GM23248 (cell line): Measurements from ENCODE around the gene SH2D4B. TPM values are rescaled to one million over a fixed set of nuclear protein-coding genes. Genes with fewer than 3 reads are reported as not detected.

ENCODE experiments used
- DNase-seq: peaks from one replicate; pipeline ENCODE4 v3.0.0-alpha.2; 2015
- H2AFZ ChIP-seq: fragments of 200-600 bp; sonication (generic); 2 replicates; pipeline ENCODE4 v1.6.1; 2016; ENCODE audit warnings: antibody characterized with exemption
- H3F3A ChIP-seq: fragments of 200-600 bp; sonication (generic); 2 replicates; pipeline ENCODE4 v1.6.1; 2016; ENCODE audit warnings: mild to moderate bottlenecking, antibody characterized with exemption, mixed run types; ENCODE audit not compliant: insufficient read depth
- H3K27ac ChIP-seq: fragments of 200-600 bp; sonication (generic); 2 replicates; pipeline ENCODE4 v1.5.1; 2016; ENCODE audit warnings: mild to moderate bottlenecking
- H3K27me3 ChIP-seq: fragments of 200-600 bp; sonication (generic); replicated peaks from 2 replicates; pipeline ENCODE4 v1.6.1; 2016; ENCODE audit warnings: mild to moderate bottlenecking; ENCODE audit not compliant: insufficient read depth
- H3K36me3 ChIP-seq: fragments of 200-600 bp; sonication (generic); 2 replicates; pipeline ENCODE4 v1.6.1; 2016; ENCODE audit warnings: low read depth, mild to moderate bottlenecking
- H3K4me1 ChIP-seq: fragments of 200-600 bp; sonication (generic); 2 replicates; pipeline ENCODE4 v1.6.1; 2016; ENCODE audit warnings: mild to moderate bottlenecking; ENCODE audit not compliant: insufficient read depth
- H3K4me2 ChIP-seq: fragments of 200-600 bp; sonication (generic); one replicate; pipeline ENCODE4 v1.6.1; 2016; ENCODE audit warnings: mild to moderate bottlenecking; ENCODE audit not compliant: unreplicated experiment
- H3K4me3 ChIP-seq: fragments of 200-600 bp; sonication (generic); 2 replicates; pipeline ENCODE4 v1.5.1; 2016; ENCODE audit warnings: mild to moderate bottlenecking
- H3K79me2 ChIP-seq: fragments of 200-600 bp; sonication (generic); 2 replicates; pipeline ENCODE4 v1.6.1; 2016; ENCODE audit warnings: mild to moderate bottlenecking; ENCODE audit not compliant: insufficient read depth
- H3K9ac ChIP-seq: fragments of 200-600 bp; sonication (generic); 2 replicates; pipeline ENCODE4 v1.6.1; 2016; ENCODE audit warnings: mild to moderate bottlenecking
- H3K9me2 ChIP-seq: fragments of 200-600 bp; sonication (generic); 2 replicates; pipeline ENCODE4 v1.6.1; 2016; ENCODE audit warnings: mixed run types, mild to moderate bottlenecking, moderate library complexity; ENCODE audit not compliant: insufficient read depth
- H3K9me3 ChIP-seq: fragments of 200-600 bp; sonication (generic); one replicate; pipeline ENCODE4 v1.6.1; 2017; ENCODE audit warnings: low read depth
- H4K20me1 ChIP-seq: fragments of 200-600 bp; sonication (generic); 2 replicates; pipeline ENCODE4 v1.6.0; 2016; ENCODE audit not compliant: insufficient read depth
- EZH2 ChIP-seq: fragments of 200-600 bp; sonication (generic); IDR thresholded peaks from 2 replicates; pipeline ENCODE4 v1.6.1; 2018; ENCODE audit warnings: antibody characterized with exemption, mild to moderate bottlenecking; ENCODE audit not compliant: insufficient read depth, poor library complexity, severe bottlenecking
- EZH2phosphoT487 ChIP-seq: fragments of 200-600 bp; sonication (generic); IDR thresholded peaks from 2 replicates; pipeline ENCODE4 v1.6.1; 2018; ENCODE audit warnings: antibody characterized with exemption, moderate library complexity, mild to moderate bottlenecking, low read depth; ENCODE audit not compliant: insufficient read depth
- whole genome bisulfite sequencing, 2 experiments: methylation state at CpG; one replicate each; pipeline ENCODE4 v1.1.6; 2015 to 2017; ENCODE audit warnings: low lambda C conversion rate in 2 of 2, low coverage in 1 of 2; ENCODE audit errors: missing lambda C conversion rate in 2 of 2; 5-methylcytosine and 5-hydroxymethylcytosine counted together
- in situ Hi-C: fragments of 300-500 bp; cut with MboI; formaldehyde crosslinking; loops from 2 replicates; pipeline ENCODE4 v1.15.0; 2020
- polyA plus RNA-seq: library from polyadenylated mRNA; unstranded; fragments of >200 nt; fragmentation: Nextera tagmentation; extraction: Ambion mirVana; gene quantifications from 2 replicates; pipeline ENCODE4 v1.2.1, GENCODE V29; 2016
- total RNA-seq: library from RNA; depleted of rRNA; stranded (reverse); fragments of >200 nt; shearing (Covaris generic); gene quantifications from 2 replicates; pipeline ENCODE4 v1.2.3, GENCODE V29; 2014

SH2D4B gene
- total and polyA plus RNA-seq, 2 experiments from 2014 or later = not detected

DNA sequence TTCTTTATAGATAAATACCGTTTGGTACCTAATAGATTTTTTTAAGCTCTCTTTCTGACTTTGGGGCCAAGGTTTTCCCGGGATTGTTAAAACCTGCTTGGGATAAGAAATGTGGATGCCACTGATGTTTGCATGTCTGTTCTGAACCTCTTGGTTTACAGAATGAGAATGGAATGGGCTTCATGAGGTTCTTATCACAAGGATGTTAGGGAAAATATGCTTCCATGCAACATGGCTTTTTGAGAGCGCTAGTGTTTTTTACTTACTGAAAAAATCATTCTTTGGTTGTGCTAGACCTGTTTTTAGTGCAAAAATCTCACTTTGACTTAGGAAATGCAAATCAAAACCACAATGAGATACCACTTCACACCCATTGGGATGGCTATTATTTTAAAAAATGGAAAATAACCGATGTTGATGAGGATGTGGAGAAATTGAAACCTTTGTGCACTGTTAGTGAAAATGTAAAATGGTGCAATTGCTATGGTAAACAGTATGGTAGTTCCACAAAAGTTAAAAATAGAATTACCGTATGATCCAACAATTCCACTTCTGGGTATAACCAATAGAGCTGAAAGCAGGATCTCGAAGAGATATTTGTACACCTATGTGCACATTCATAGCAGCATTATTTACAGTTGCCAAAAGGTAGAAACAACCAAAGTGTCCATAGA, 44.7 kb upstream of the SH2D4B start:
- Histone ChIP-seq H3K9me2 (no peaks in the 10 kb centered on the region), H2AFZ (no peak overlapping the region), H3K4me1 (peaks cover 21% of the 10 kb centered on the region), H4K20me1 (no peaks in the 10 kb centered on the region), H3K27ac (peak overlapping the region; percentile 35), H3K4me3 (no peak overlapping the region), H3K9ac (no peak overlapping the region), H3K79me2 (peaks cover 74% of the 10 kb centered on the region), H3K27me3 (no peaks in the 10 kb centered on the region), H3K9me3 (no peaks in the 10 kb centered on the region), H3F3A (peaks cover 30% of the 10 kb centered on the region), H3K36me3 (no peaks in the 10 kb centered on the region), H3K4me2 (peak overlapping the region; percentile 6)
- whole genome bisulfite sequencing, 2 experiments = 92 to 94% methylated on average over 6 of the region's 6 CpGs
- in situ Hi-C loops = no loop called here
- no peak for TF ChIP-seq EZH2phosphoT487
- no peak for TF ChIP-seq EZH2
- no peak for DNase-seq

DNA sequence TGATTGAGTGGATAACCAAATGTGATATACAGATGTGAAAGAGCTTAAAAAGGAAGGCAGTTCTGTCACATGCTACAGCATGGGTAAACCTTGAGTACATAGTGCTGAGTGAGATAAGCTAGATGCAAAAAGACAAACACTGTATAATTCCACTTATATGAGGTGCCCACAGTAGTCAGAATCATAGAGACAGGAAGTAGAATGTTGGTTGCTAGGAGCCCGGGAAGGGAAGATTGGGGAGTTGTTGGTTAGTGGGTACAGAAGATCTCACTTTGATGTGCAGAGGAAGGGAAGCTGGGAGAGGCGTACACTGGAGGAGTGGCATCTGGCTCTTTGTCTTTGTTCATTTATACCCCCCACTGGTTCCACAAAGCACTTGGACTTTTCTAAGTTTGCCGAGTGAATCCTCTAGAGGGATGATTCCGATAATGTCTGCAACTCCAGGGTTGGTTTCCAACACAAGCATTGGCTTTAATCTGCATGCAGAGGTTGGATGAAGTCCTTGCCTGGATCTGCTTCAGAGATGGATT, 44.1 kb upstream of the SH2D4B start:
- H2AFZ ChIP-seq = no peak overlapping the region
- peak overlapping the region; percentile 35 for H3K27ac ChIP-seq
- H3K9ac ChIP-seq = no peak overlapping the region
- H3F3A ChIP-seq = peaks cover 36% of the 10 kb centered on the region
- 16 to 20% methylated on average over 4 of the region's 4 CpGs for WGBS, 2 experiments
- TF ChIP-seq EZH2phosphoT487 (no peak), EZH2 (no peak)
- H3K79me2 ChIP-seq = peaks cover 71% of the 10 kb centered on the region
- no peaks in the 10 kb centered on the region for H3K36me3 ChIP-seq
- H3K4me3 ChIP-seq = no peak overlapping the region
- DNase-seq = peak; percentile 79
- H4K20me1 ChIP-seq = no peaks in the 10 kb centered on the region
- peak overlapping the region; percentile 6 for H3K4me2 ChIP-seq
- no peaks in the 10 kb centered on the region for H3K27me3 ChIP-seq
- H3K9me3 ChIP-seq = no peaks in the 10 kb centered on the region
- H3K4me1 ChIP-seq = peaks cover 27% of the 10 kb centered on the region
- H3K9me2 ChIP-seq = no peaks in the 10 kb centered on the region
- in situ Hi-C loops = no loop called here

DNA sequence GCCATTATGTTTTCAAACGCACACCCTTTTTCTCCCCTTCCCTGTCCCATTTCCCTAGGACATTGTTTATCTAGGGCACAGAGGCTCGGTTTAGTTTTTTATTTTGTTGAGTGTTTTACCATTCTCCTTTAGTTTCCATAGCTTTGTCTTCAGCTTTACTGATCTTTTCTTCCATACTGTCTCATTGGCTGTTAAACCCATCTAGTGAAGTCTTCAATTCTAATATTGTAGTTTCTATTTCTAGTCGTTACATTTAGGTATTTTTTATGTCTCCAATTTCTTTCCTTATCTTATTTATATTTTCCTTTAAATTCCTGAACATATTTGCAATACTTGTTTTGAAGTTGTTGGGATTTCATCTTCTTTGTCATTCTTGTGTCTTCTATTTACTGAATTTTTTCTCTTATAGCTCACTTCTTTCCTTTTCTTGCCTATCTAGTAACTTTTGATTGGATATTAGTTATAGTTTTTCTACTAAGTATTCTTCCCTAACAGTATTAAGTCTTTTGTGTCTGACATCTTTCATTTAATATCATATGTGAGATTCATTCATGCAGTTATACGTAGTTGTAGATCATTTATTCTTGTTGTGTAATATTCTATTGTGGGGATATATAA, 41.0 kb upstream of the SH2D4B start:
- H3K36me3 ChIP-seq = no peaks in the 10 kb centered on the region
- H4K20me1 ChIP-seq = no peaks in the 10 kb centered on the region
- H3K4me3 ChIP-seq = no peak overlapping the region
- WGBS, 2 experiments = 95 to 98% methylated on average over 4 of the region's 4 CpGs
- in situ Hi-C loops = no loop called here
- H3F3A ChIP-seq = peaks cover 48% of the 10 kb centered on the region
- DNase-seq = no peak
- TF ChIP-seq EZH2 = no peak
- no peak for TF ChIP-seq EZH2phosphoT487
- H3K79me2 ChIP-seq = peaks cover 59% of the 10 kb centered on the region
- H3K9me2 ChIP-seq = no peaks in the 10 kb centered on the region
- H3K4me2 ChIP-seq = no peak overlapping the region
- H3K4me1 ChIP-seq = peaks cover 40% of the 10 kb centered on the region
- H3K27me3 ChIP-seq = no peaks in the 10 kb centered on the region
- H2AFZ ChIP-seq = no peak overlapping the region
- no peak overlapping the region for H3K9ac ChIP-seq
- H3K27ac ChIP-seq = no peak overlapping the region
- no peaks in the 10 kb centered on the region for H3K9me3 ChIP-seq

DNA sequence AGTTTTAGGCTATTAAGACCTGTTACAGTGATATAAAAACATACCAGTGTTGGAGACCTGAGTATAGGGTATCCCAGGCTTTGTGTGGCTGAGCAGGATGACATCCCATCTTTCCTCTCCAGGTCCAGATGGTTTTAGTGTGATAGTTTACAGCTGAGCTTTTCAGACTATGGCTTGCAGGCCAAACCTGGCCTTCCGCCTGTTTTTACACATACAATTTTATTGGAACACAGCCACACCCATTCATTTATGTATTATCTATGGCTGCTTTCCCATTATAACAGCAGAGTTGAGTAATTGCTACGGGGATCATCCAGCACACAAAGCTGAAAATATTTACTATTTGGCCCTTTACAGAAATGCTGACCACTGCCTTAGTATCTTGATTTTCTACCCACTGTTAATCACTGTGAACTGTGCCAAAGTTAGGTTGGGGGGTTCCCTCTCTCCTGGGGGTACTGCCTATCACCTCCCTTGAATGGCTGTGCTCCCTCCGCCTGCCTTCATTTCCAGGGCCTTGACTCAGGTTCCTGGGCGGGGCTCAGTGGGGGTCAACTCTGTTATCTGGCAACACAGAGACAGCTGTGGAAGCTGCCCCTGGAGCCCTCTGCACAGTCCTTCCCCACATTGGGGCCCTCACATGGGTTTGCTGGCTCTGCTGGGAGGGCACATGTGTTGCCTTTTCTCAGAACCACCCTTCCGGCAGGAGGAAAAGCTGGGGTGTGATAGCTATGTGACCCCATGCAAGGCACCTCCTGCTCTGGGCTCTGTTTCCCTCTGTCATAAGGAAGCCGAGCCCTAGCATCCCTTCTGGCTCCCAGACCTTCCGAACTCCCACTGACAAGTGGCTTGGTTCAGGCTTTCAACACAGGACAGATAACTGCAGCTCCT, 40.3 kb upstream of the SH2D4B start:
- peaks cover 44% of the 10 kb centered on the region for H3K4me1 ChIP-seq
- 66 to 70% methylated on average over 7 of the region's 7 CpGs for WGBS, 2 experiments
- H3K9ac ChIP-seq = no peak overlapping the region
- H3K79me2 ChIP-seq = peaks cover 60% of the 10 kb centered on the region
- H3K4me3 ChIP-seq = no peak overlapping the region
- no peaks in the 10 kb centered on the region for H3K9me2 ChIP-seq
- no peaks in the 10 kb centered on the region for H3K36me3 ChIP-seq
- no peak for TF ChIP-seq EZH2phosphoT487
- no peak for TF ChIP-seq EZH2
- H3K27ac ChIP-seq = peak overlapping the region; percentile 7; the same call in 1 of the 2 replicates
- in situ Hi-C loops = no loop called here
- no peaks in the 10 kb centered on the region for H3K27me3 ChIP-seq
- peak; percentile 67 for DNase-seq
- H2AFZ ChIP-seq = no peak overlapping the region
- H4K20me1 ChIP-seq = no peaks in the 10 kb centered on the region
- H3K9me3 ChIP-seq = no peaks in the 10 kb centered on the region
- H3K4me2 ChIP-seq = peak overlapping the region; percentile 0
- peaks cover 48% of the 10 kb centered on the region for H3F3A ChIP-seq
